Kidney (tissue), 14 donors: ENCODE data around the gene FRRS1L. TPM values are rescaled to one million over a fixed set of nuclear protein-coding genes. Genes with fewer than 3 reads are reported as not detected.

ENCODE experiments used
- DNase-seq, 5 donors: peaks; one replicate each; pipeline ENCODE4 v3.0.0-alpha.2; 2013 to 2020
- FAIRE-seq: peaks from 2 replicates; lab custom pipeline; 2012; peaks lifted over from hg19 to GRCh38; lab: Jason Lieb, UNC
- H3K27ac ChIP-seq, 2 donors: one replicate each; pipeline ENCODE4 v1.7.0; 2013; ENCODE audit warnings: low read depth in 2 of 2, low read length in 2 of 2, inconsistent platforms in 1 of 2
- H3K27me3 ChIP-seq: one replicate; pipeline ENCODE4 v1.7.1; 2013; ENCODE audit warnings: low read length, inconsistent platforms; ENCODE audit not compliant: control insufficient read depth, insufficient read depth
- H3K36me3 ChIP-seq, 3 donors: one replicate each; pipeline versions ENCODE4 v1.7.0 to v1.7.1; 2013; ENCODE audit warnings: low read length in 3 of 3, control low read depth in 1 of 3, inconsistent platforms in 1 of 3; ENCODE audit not compliant: insufficient read depth in 3 of 3, control insufficient read depth in 2 of 3
- H3K4me1 ChIP-seq, 3 donors: one replicate each; pipeline versions ENCODE4 v1.7.0 to v1.7.1; 2013; ENCODE audit warnings: low read length in 3 of 3, inconsistent platforms in 1 of 3, low read depth in 1 of 3; ENCODE audit not compliant: control insufficient read depth in 2 of 3, insufficient read depth in 2 of 3
- H3K4me3 ChIP-seq, 3 donors: one replicate each; pipeline versions ENCODE4 v1.7.0 to v1.8.1; 2013; ENCODE audit warnings: low read length in 3 of 3, control low read depth in 1 of 3, inconsistent platforms in 1 of 3
- H3K9ac ChIP-seq, 3 donors: one replicate each; pipeline versions ENCODE4 v1.7.0 to v1.7.1; 2013; ENCODE audit warnings: low read length in 3 of 3, control low read depth in 1 of 3, inconsistent platforms in 1 of 3
- H3K9me3 ChIP-seq, 3 donors: one replicate each; pipeline versions ENCODE4 v1.7.0 to v1.7.1; 2013; ENCODE audit warnings: low read length in 3 of 3, control low read depth in 1 of 3, inconsistent platforms in 1 of 3; ENCODE audit not compliant: control insufficient read depth in 2 of 3, insufficient read depth in 1 of 3
- intact Hi-C: fragments of 100-400 bp; cut with DNase I; formaldehyde crosslinking; loops from one replicate; pipeline ENCODE4 v1.11.1; 2022
- polyA plus RNA-seq: library from polyadenylated mRNA; stranded (reverse); fragments of 350-450 nt; fragmentation: Illumina TruSeq; extraction: RNeasy Lipid Tissue Mini Kit (QIAGEN cat#74804); gene quantifications from one replicate; pipeline ENCODE4 v1.2.3, GENCODE V29; 2014; ENCODE audit warnings: low read depth, low replicate concordance; ENCODE audit not compliant: insufficient read depth
- total RNA-seq: library from RNA; stranded (reverse); fragmentation: NEBNext Ultra II Directional; extraction: Animal tissue kit (Norgen Biotek cat#: 25700); gene quantifications from one replicate; pipeline ENCODE4 v1.2.1, GENCODE V29; 2021
- TF ChIP-seq, protein P1 (sequence below): IDR thresholded peaks from 3 replicates; pipeline ENCODE4 v1.5.1; 2012; ENCODE audit warnings: mild to moderate bottlenecking, moderate library complexity, borderline replicate concordance; ENCODE audit not compliant: insufficient read depth; ENCODE audit errors: extremely low read depth
- donor health status: control.
- donor health status: control.
- donor health status: control.
- donor health status: control.
- donor health status: control.
- donor health status: DM: yes; HTN: yes; CAD: no.
- donor health status: Normal renal cell carcinoma (clear cell type).

FRRS1L gene
- total and polyA plus RNA-seq, 2 donors from 2014 or later = 0.06 TPM; not detected in 1

DNA sequence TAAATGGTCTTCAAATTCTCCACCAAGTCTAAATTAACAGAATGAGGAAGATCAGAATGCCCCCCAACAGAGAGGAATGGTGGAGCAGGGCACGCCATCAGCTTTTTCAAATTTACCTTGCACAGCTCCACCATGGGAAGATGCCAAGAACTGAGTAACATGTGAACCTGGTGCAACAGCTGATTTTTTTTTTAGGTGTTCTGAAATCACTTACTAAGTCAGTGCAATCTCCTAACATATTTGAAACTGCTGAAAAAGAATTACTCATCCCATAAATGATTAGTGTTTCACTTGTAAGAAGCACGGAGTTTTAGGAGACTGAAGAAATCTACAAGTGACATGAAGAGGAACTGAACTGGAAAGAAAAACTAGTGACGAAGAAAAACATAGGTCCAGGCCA, 52.4 kb downstream of the FRRS1L start:
- Histone ChIP-seq H3K9me3 (no peaks in the 10 kb centered on the region), H3K4me1 (peaks cover 0 to 49% (median 28%) of the 10 kb centered on the region in 3 donors), H3K27me3 (no peaks in the 10 kb centered on the region), H3K27ac (peak overlapping the region; percentile 38 to 72), H3K9ac (no peak overlapping the region), H3K4me3 (no peak overlapping the region), H3K36me3 (no peaks in the 10 kb centered on the region)
- TF ChIP-seq, protein P1, sequence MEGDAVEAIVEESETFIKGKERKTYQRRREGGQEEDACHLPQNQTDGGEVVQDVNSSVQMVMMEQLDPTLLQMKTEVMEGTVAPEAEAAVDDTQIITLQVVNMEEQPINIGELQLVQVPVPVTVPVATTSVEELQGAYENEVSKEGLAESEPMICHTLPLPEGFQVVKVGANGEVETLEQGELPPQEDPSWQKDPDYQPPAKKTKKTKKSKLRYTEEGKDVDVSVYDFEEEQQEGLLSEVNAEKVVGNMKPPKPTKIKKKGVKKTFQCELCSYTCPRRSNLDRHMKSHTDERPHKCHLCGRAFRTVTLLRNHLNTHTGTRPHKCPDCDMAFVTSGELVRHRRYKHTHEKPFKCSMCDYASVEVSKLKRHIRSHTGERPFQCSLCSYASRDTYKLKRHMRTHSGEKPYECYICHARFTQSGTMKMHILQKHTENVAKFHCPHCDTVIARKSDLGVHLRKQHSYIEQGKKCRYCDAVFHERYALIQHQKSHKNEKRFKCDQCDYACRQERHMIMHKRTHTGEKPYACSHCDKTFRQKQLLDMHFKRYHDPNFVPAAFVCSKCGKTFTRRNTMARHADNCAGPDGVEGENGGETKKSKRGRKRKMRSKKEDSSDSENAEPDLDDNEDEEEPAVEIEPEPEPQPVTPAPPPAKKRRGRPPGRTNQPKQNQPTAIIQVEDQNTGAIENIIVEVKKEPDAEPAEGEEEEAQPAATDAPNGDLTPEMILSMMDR = no peak
- FAIRE-seq (no peak), DNase-seq (no peak)
- intact Hi-C loops = no loop called here

DNA sequence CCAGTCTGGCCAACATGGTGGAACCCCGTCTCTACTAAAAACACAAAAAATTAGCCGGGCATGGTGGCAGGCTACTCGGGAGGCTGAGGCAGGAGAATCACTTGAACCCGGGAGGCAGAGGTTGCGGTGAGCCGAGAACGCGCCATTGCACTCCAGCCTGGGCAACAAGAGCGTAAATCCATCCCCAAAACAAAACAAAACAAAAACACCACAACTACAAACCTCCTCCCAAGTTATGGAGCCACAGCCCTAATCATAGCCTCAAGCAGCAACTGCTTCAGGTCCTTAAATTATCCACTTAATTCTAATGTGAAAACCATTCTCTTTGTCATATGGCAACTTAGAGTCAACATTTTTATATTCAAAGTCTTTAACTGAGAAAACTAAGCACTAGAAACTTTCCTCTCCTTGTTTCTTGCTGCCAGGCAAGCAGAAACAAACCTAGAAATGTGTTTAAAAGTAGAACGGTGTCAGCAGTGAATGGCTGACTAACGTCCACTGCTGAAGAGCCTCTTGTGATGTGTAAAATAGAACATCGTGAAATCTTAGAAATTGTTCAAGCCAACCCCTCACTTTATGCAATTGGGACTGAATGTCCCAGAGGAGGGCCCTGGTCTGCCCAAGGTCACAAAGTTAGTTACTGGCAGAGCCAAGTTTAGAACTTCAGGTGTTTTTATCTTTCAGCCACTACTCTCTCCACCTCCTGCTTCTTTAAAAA, 53.0 kb downstream of the FRRS1L start:
- intact Hi-C loops = no loop called here
- Histone ChIP-seq H3K9me3 (no peaks in the 10 kb centered on the region), H3K9ac (no peak overlapping the region), H3K4me3 (peak overlapping the region in 1 of 3 donors; percentile 11), H3K27ac (peak overlapping the region; percentile 27 to 72), H3K27me3 (no peaks in the 10 kb centered on the region), H3K36me3 (no peaks in the 10 kb centered on the region), H3K4me1 (peaks cover 0 to 49% (median 28%) of the 10 kb centered on the region in 3 donors)
- no peak for FAIRE-seq
- TF ChIP-seq, protein P1 = no peak
- peak in 1 of 5 donors; percentile 13 for DNase-seq

DNA sequence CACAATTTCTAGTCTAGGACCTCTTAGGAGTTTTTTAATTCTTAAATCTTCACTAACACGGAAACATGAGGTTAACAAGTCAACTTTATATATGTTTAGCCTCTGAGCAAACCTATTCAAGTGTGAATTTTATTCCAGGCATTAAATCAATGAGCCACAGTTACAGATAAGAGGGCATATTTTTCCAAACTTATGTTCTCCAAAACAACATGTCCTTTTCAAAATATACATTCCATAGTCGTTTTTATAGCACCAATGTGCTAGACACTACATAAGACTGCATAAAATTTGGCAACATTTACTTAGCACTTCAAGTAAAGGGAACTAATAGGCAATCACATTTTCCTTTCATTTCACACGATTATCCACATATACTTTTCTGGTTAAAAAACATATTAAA, 53.8 kb downstream of the FRRS1L start:
- Histone ChIP-seq H3K9me3 (no peaks in the 10 kb centered on the region), H3K27ac (peak overlapping the region in 1 of 2 donors; percentile 35), H3K4me1 (peaks cover 0 to 57% (median 25%) of the 10 kb centered on the region in 3 donors), H3K27me3 (no peaks in the 10 kb centered on the region), H3K9ac (no peak overlapping the region), H3K4me3 (no peak overlapping the region), H3K36me3 (no peaks in the 10 kb centered on the region)
- FAIRE-seq (no peak), DNase-seq (peak in 2 of 5 donors; percentile 52 to 70)
- intact Hi-C loops = no loop called here
- TF ChIP-seq, protein P1 = no peak
